Right renal cortex interstitium (tissue), 3 donors: ENCODE results near the gene COPRS. TPM values are rescaled to one million over a fixed set of nuclear protein-coding genes. Genes with fewer than 3 reads are reported as not detected.
"Not testable (repeated sequence)": the region's sequence is repeated elsewhere in the genome, so short reads cannot be mapped to it uniquely, and the experiment has no call there.

ENCODE experiments used
- DNase-seq, 3 donors: peaks; one replicate each; pipeline ENCODE4 v3.0.0-alpha.2; 2013; ENCODE audit warnings: low read depth in 3 of 3, low spot score in 2 of 3
- polyA plus RNA-seq, 3 donors: library from polyadenylated mRNA; unstranded; fragments of 120-200 nt; gene quantifications; one replicate each; pipeline ENCODE4 v1.2.1, GENCODE V29; 2013; ENCODE audit not compliant: insufficient read length in 3 of 3

Gene COPRS
- polyA plus RNA-seq, 3 donors, result 42.1 to 47.8 (median 45.9) TPM

- no peak for DNase-seq
These were observed 5.1 kb downstream of the COPRS start for GRCh38 chr17:31853911-31854470.

- DNase-seq, result no peak
These were observed 13.8 kb downstream of the COPRS start for GRCh38 chr17:31845291-31845690.

GRCh38 chr17:31843070-31843745 is 15.8 kb downstream of the COPRS start:
- DNase-seq, result no peak

- DNase-seq, result peak; percentile 64 to 74 (median 72)
These were observed 16.6 kb downstream of the COPRS start for GRCh38 chr17:31842195-31843069.

- DNase-seq, result no peak
These were observed 17.2 kb downstream of the COPRS start for GRCh38 chr17:31841850-31842194.

GRCh38 chr17:31838636-31839225 is 20.3 kb downstream of the COPRS start:
- DNase-seq, result no peak

GRCh38 chr17:31835984-31836383 is 23.1 kb downstream of the COPRS start:
- DNase-seq, result no peak

- DNase-seq, result no peak
These were observed 24.6 kb downstream of the COPRS start for GRCh38 chr17:31834448-31834847.

GRCh38 chr17:31832746-31833145 is 26.3 kb downstream of the COPRS start:
- no peak for DNase-seq

- DNase-seq, result no peak
These were observed 27.8 kb downstream of the COPRS start for GRCh38 chr17:31830971-31831858.

GRCh38 chr17:31829649-31830048 is 29.4 kb downstream of the COPRS start:
- no peak for DNase-seq

GRCh38 chr17:31828955-31829354 is 30.1 kb downstream of the COPRS start:
- DNase-seq, result not testable (repeated sequence)

- DNase-seq, result no peak
These were observed 32.9 kb downstream of the COPRS start for GRCh38 chr17:31825961-31826691.

- DNase-seq, result no peak
These were observed 34.2 kb downstream of the COPRS start for GRCh38 chr17:31824766-31825360.

- DNase-seq, result no peak
These were observed 36.0 kb downstream of the COPRS start for GRCh38 chr17:31823014-31823413.

- no peak for DNase-seq
These were observed 38.2 kb downstream of the COPRS start for GRCh38 chr17:31820691-31821435.

- DNase-seq, result no peak
These were observed 39.5 kb downstream of the COPRS start for GRCh38 chr17:31819578-31819977.

GRCh38 chr17:31818863-31819262 is 40.2 kb downstream of the COPRS start:
- not testable (repeated sequence) for DNase-seq
